Measurements from ENCODE around the gene ABHD2. TPM values are rescaled to one million over a fixed set of nuclear protein-coding genes. Genes with fewer than 3 reads are reported as not detected.

Gene ABHD2
- polyA plus RNA-seq, 3 donors, result 30.8 to 67.1 (median 37.3) TPM

DNA sequence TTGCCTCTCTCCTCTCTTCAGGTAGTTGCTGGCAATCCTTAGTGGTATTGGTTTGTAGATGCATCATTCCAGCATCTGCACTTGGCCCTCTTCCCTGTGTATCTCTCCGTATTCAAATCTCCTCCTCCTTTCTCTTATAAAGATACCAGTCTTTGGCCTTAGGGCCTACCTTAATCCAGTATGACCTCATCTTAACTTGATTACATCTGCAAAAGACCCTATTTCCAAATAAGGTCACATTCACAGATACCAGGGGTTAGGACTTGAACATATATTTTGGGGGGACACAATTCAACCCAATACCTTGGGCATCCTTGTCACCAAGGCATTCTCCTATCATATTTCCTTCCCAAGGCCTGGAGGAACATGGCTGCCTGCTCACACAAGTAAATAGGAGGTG, 22.0 kb upstream of the ABHD2 start:
- Mint-ChIP-seq H3K36me3 (peaks cover 4 to 14% of the 10 kb centered on the region in 2 donors), H3K4me3 (no peak overlapping the region), H3K27ac (peak overlapping the region in 1 of 7 donors; percentile 24), H3K4me1 (peaks cover 31% of the 10 kb centered on the region), H3K27me3 (ENCODE audit: low read depth in 3 of 3) (peaks cover 0 to 3% (median 0%) of the 10 kb centered on the region in 3 donors), H3K9me3 (peaks cover 15 to 28% (median 23%) of the 10 kb centered on the region in 7 donors)
- no peak overlapping the region for H3K4me2 ChIP-seq (replicated peaks; ENCODE audit: extremely low read depth, low read length, poor library complexity, severe bottlenecking)
- no peaks in the 10 kb centered on the region for H3K79me2 ChIP-seq (ENCODE audit: insufficient read depth, low read length)
- H2AFZ ChIP-seq (ENCODE audit: insufficient read depth, low read depth, low read length, poor library complexity, severe bottlenecking), result no peak overlapping the region
- H3K9ac ChIP-seq (ENCODE audit: insufficient read depth, low read length, poor library complexity, severe bottlenecking), result no peak overlapping the region
- no peak overlapping the region for H3K27ac ChIP-seq (ENCODE audit: low read depth in 1 of 2, low read length in 2 of 2)
- H3K9me3 ChIP-seq (replicated peaks in 1 of 2; ENCODE audit: control insufficient read depth in 1 of 2, insufficient read depth in 1 of 2, low read length in 2 of 2), result peaks cover 20 to 22% of the 10 kb centered on the region in 2 donors
- intact Hi-C loops (cut with micrococcal nuclease), result no loop called here
- no peaks in the 10 kb centered on the region for H4K20me1 ChIP-seq (ENCODE audit: insufficient read depth, low read length)
- no peak for DNase-seq
- H3K4me3 ChIP-seq (replicated peaks in 1 of 3; ENCODE audit: low read depth in 2 of 3, low read length in 3 of 3), result no peak overlapping the region
- peaks cover 0 to 10% of the 10 kb centered on the region in 2 donors for H3K36me3 ChIP-seq (replicated peaks in 1 of 2; ENCODE audit: control insufficient read depth in 1 of 2, insufficient read depth in 2 of 2, low read length in 2 of 2)
- H3K4me1 ChIP-seq (ENCODE audit: control insufficient read depth in 1 of 2, insufficient read depth in 2 of 2, low read length in 2 of 2), result peaks cover 31 to 40% of the 10 kb centered on the region in 2 donors
- no CpG with 5 or more reads among the region's 1 CpG for WGBS (ENCODE audit: insufficient coverage)
- no peaks in the 10 kb centered on the region for H3K27me3 ChIP-seq (ENCODE audit: control insufficient read depth in 2 of 2, insufficient read depth in 2 of 2, low read length in 2 of 2)
- TF ChIP-seq, protein P1, sequence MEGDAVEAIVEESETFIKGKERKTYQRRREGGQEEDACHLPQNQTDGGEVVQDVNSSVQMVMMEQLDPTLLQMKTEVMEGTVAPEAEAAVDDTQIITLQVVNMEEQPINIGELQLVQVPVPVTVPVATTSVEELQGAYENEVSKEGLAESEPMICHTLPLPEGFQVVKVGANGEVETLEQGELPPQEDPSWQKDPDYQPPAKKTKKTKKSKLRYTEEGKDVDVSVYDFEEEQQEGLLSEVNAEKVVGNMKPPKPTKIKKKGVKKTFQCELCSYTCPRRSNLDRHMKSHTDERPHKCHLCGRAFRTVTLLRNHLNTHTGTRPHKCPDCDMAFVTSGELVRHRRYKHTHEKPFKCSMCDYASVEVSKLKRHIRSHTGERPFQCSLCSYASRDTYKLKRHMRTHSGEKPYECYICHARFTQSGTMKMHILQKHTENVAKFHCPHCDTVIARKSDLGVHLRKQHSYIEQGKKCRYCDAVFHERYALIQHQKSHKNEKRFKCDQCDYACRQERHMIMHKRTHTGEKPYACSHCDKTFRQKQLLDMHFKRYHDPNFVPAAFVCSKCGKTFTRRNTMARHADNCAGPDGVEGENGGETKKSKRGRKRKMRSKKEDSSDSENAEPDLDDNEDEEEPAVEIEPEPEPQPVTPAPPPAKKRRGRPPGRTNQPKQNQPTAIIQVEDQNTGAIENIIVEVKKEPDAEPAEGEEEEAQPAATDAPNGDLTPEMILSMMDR (IDR thresholded peaks at IDR 0.05), result no peak

DNA sequence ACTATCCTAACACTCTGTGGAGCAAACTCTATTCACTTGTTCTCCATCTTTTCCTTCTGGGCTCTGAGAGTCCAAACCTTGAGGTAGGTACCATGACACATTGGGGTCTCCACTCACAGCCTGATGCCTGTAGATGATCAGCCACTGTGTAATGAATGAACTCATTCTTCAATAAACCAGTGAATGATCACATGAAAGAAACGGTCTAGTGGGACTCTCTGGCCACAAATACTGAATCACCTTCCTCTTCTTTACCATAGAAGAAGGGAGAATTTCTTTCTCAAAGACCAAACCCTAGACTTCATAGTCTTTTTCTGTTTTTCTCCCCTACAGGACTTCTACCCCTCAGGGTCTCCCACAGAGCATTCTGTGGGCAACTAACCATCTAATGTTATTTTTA, 20.5 kb upstream of the ABHD2 start:
- no peak overlapping the region for H2AFZ ChIP-seq (ENCODE audit: insufficient read depth, low read depth, low read length, poor library complexity, severe bottlenecking)
- peak overlapping the region in 1 of 2 donors; percentile 80 for H3K27ac ChIP-seq (ENCODE audit: low read depth in 1 of 2, low read length in 2 of 2)
- H3K9me3 ChIP-seq (replicated peaks in 1 of 2; ENCODE audit: control insufficient read depth in 1 of 2, insufficient read depth in 1 of 2, low read length in 2 of 2), result peaks cover 20 to 22% of the 10 kb centered on the region in 2 donors
- H3K4me2 ChIP-seq (replicated peaks; ENCODE audit: extremely low read depth, low read length, poor library complexity, severe bottlenecking), result no peak overlapping the region
- DNase-seq, result peak; percentile 20 to 49 (median 35)
- peaks cover 0 to 2% (median 0%) of the 10 kb centered on the region in 3 donors for H3K27me3 Mint-ChIP-seq (ENCODE audit: low read depth in 3 of 3)
- no peak overlapping the region for H3K4me3 ChIP-seq (replicated peaks in 1 of 3; ENCODE audit: low read depth in 2 of 3, low read length in 3 of 3)
- H3K27me3 ChIP-seq (ENCODE audit: control insufficient read depth in 2 of 2, insufficient read depth in 2 of 2, low read length in 2 of 2), result no peaks in the 10 kb centered on the region
- H3K79me2 ChIP-seq (ENCODE audit: insufficient read depth, low read length), result no peaks in the 10 kb centered on the region
- H3K27ac Mint-ChIP-seq, result peak overlapping the region; percentile 88 to 95 (median 93)
- peaks cover 4 to 14% of the 10 kb centered on the region in 2 donors for H3K36me3 Mint-ChIP-seq
- peak overlapping the region in 1 of 2 donors; percentile 15 for H3K4me3 Mint-ChIP-seq
- no peak overlapping the region for H3K9ac ChIP-seq (ENCODE audit: insufficient read depth, low read length, poor library complexity, severe bottlenecking)
- TF ChIP-seq, protein P1 (IDR thresholded peaks at IDR 0.05), result no peak
- no peaks in the 10 kb centered on the region for H4K20me1 ChIP-seq (ENCODE audit: insufficient read depth, low read length)
- peaks cover 43% of the 10 kb centered on the region for H3K4me1 Mint-ChIP-seq
- H3K36me3 ChIP-seq (replicated peaks in 1 of 2; ENCODE audit: control insufficient read depth in 1 of 2, insufficient read depth in 2 of 2, low read length in 2 of 2), result peaks cover 0 to 10% of the 10 kb centered on the region in 2 donors
- intact Hi-C loops (cut with micrococcal nuclease), result no loop called here
- H3K4me1 ChIP-seq (ENCODE audit: control insufficient read depth in 1 of 2, insufficient read depth in 2 of 2, low read length in 2 of 2), result peaks cover 44 to 54% of the 10 kb centered on the region in 2 donors
- WGBS (ENCODE audit: insufficient coverage), result no CpG with 5 or more reads among the region's 1 CpG
- peaks cover 15 to 28% (median 23%) of the 10 kb centered on the region in 7 donors for H3K9me3 Mint-ChIP-seq
